Neuronal stem cell (in vitro differentiated cells): ENCODE results near the gene SMYD5. TPM values are rescaled to one million over a fixed set of nuclear protein-coding genes. Genes with fewer than 3 reads are reported as not detected.
"Not testable (repeated sequence)": the region's sequence is repeated elsewhere in the genome, so short reads cannot be mapped to it uniquely, and the experiment has no call there.

Experiments
- DNase-seq: peaks from one replicate; pipeline ENCODE4 v3.0.0-alpha.2; 2013; ENCODE audit warnings: low spot score
- H2AFZ ChIP-seq: one replicate; pipeline ENCODE4 v1.6.1; 2013; ENCODE audit warnings: mild to moderate bottlenecking, low read length, inconsistent platforms
- H2AK5ac ChIP-seq: 2 replicates; pipeline ENCODE4 v1.6.1; 2013; ENCODE audit warnings: low read depth, mild to moderate bottlenecking, inconsistent platforms, low read length, moderate library complexity, mixed read lengths
- H2BK120ac ChIP-seq: 2 replicates; pipeline ENCODE4 v1.6.1; 2013; ENCODE audit warnings: low read depth, mild to moderate bottlenecking, inconsistent platforms, low read length, moderate library complexity, mixed read lengths
- H2BK12ac ChIP-seq: one replicate; pipeline ENCODE4 v1.6.1; 2013; ENCODE audit warnings: low read length, inconsistent platforms
- H2BK15ac ChIP-seq: 2 replicates; pipeline ENCODE4 v1.6.1; 2013; ENCODE audit warnings: mild to moderate bottlenecking, low read length, inconsistent platforms, mixed read lengths
- H2BK5ac ChIP-seq: one replicate; pipeline ENCODE4 v1.6.1; 2013; ENCODE audit warnings: inconsistent platforms, mild to moderate bottlenecking, low read length, moderate library complexity
- H3K14ac ChIP-seq: one replicate; pipeline ENCODE4 v1.6.1; 2013; ENCODE audit warnings: low read length, inconsistent platforms
- H3K18ac ChIP-seq: 2 replicates; pipeline ENCODE4 v1.6.1; 2013; ENCODE audit warnings: low read length, inconsistent platforms
- H3K23ac ChIP-seq: 2 replicates; pipeline ENCODE4 v1.6.1; 2013; ENCODE audit warnings: low read depth, mild to moderate bottlenecking, mixed read lengths, low read length, inconsistent platforms; ENCODE audit not compliant: poor library complexity
- H3K27ac ChIP-seq: replicated peaks from 3 replicates; pipeline ENCODE4 v1.5.1; 2013; ENCODE audit warnings: low read length, inconsistent platforms
- H3K27me3 ChIP-seq, 3 experiments: 2 replicates each; pipeline ENCODE4 v1.6.1; 2013; ENCODE audit warnings: low read length in 3 of 3, mild to moderate bottlenecking in 2 of 3, inconsistent platforms in 1 of 3, low read depth in 1 of 3, mixed read lengths in 1 of 3, moderate library complexity in 1 of 3; ENCODE audit not compliant: control insufficient read depth in 3 of 3, insufficient read depth in 3 of 3
- H3K36me3 ChIP-seq, 2 donors: replicated peaks in 1 of 2; 2 replicates each; pipeline ENCODE4 v1.6.1; 2013; ENCODE audit warnings: low read length in 2 of 2; ENCODE audit not compliant: control insufficient read depth in 2 of 2, insufficient read depth in 2 of 2
- H3K4ac ChIP-seq: 2 replicates; pipeline ENCODE4 v1.6.1; 2013; ENCODE audit warnings: inconsistent platforms, mild to moderate bottlenecking, low read length, moderate library complexity
- H3K4me1 ChIP-seq, 2 donors: 1 replicate in 1 of 2; 2 replicates in 1 of 2; pipeline ENCODE4 v1.6.1; 2013; ENCODE audit warnings: low read length in 2 of 2, low read depth in 1 of 2; ENCODE audit not compliant: control insufficient read depth in 2 of 2, insufficient read depth in 1 of 2
- H3K4me2 ChIP-seq: one replicate; pipeline ENCODE4 v1.6.1; 2013; ENCODE audit warnings: mild to moderate bottlenecking, low read length, inconsistent platforms; ENCODE audit not compliant: insufficient read depth, poor library complexity, severe bottlenecking
- H3K4me3 ChIP-seq, 2 donors: 2 replicates each; pipeline ENCODE4 v1.5.1; 2013; ENCODE audit warnings: low read length in 2 of 2, mild to moderate bottlenecking in 2 of 2, inconsistent platforms in 1 of 2, moderate library complexity in 1 of 2
- H3K79me1 ChIP-seq: one replicate; pipeline ENCODE4 v1.6.1; 2013; ENCODE audit warnings: low read depth, mild to moderate bottlenecking, inconsistent platforms, low read length, moderate library complexity
- H3K9ac ChIP-seq: one replicate; pipeline ENCODE4 v1.6.1; 2013; ENCODE audit warnings: mild to moderate bottlenecking, low read depth, low read length, inconsistent platforms; ENCODE audit not compliant: poor library complexity
- H3K9me3 ChIP-seq, 2 donors: replicated peaks in 1 of 2; 2 replicates each; pipeline versions ENCODE3 to v1.6.1; 2013; ENCODE audit warnings: low read length in 2 of 2, mild to moderate bottlenecking in 2 of 2, inconsistent platforms in 1 of 2, low read depth in 1 of 2, mixed read lengths in 1 of 2, moderate library complexity in 1 of 2; ENCODE audit not compliant: control insufficient read depth in 2 of 2, insufficient read depth in 1 of 2
- H4K8ac ChIP-seq: one replicate; pipeline ENCODE4 v1.6.1; 2013; ENCODE audit warnings: low read depth, mild to moderate bottlenecking, inconsistent platforms, low read length, moderate library complexity
- H4K91ac ChIP-seq: one replicate; pipeline ENCODE4 v1.6.1; 2013; ENCODE audit warnings: low read length, low read depth, mild to moderate bottlenecking, inconsistent platforms; ENCODE audit not compliant: poor library complexity
- WGBS, 2 donors: extraction: QIAGEN DNeasy Blood & Tissue Kit; methylation state at CpG; one replicate each; pipeline ENCODE4 v1.1.7; 2013; ENCODE audit warnings: missing lambda C conversion rate in 2 of 2, mixed read lengths in 1 of 2; ENCODE audit not compliant: insufficient read length in 2 of 2, insufficient replicate concordance in 1 of 2; ENCODE audit errors: extremely low coverage in 2 of 2; 5-methylcytosine and 5-hydroxymethylcytosine counted together
- polyA plus RNA-seq, 2 experiments: library from polyadenylated mRNA; stranded (reverse); fragments of 200-250 nt; gene quantifications; one replicate each; pipeline ENCODE4 v1.2.3, GENCODE V29; 2013

Gene SMYD5
- polyA plus RNA-seq (2013, experiment 1 of 2) = 22.5 TPM
- polyA plus RNA-seq (2013, experiment 2 of 2) = 22.4 TPM

GRCh38 chr2:73214120-73215035 lies at the start of gene SMYD5:
SMYD5 (plus strand) TSS chr2:73214245; CDS start chr2:73214267, 22 bp downstream.
- H3K27me3 ChIP-seq = peaks cover 0 to 14% (median 0%) of the 10 kb centered on the region in 3 experiments
- no CpG with 5 or more reads among the region's 64 CpGs for WGBS, 2 donors
- H2AFZ ChIP-seq = peak within 1 kb of the TSS; percentile 96
- H3K9ac ChIP-seq = peak within 1 kb of the TSS; percentile 84
- peaks cover 0 to 7% of the 10 kb centered on the region in 2 donors for H3K4me1 ChIP-seq
- no peak within 1 kb of the TSS for H2BK15ac ChIP-seq
- no peak within 1 kb of the TSS for H4K91ac ChIP-seq
- no peaks in the 10 kb centered on the region for H3K9me3 ChIP-seq
- H3K4me3 ChIP-seq = peak within 1 kb of the TSS; percentile 86 to 91
- H3K79me1 ChIP-seq = peaks cover 3% of the 10 kb centered on the region
- DNase-seq = peak; percentile 78
- peak within 1 kb of the TSS; percentile 84 for H3K18ac ChIP-seq
- no peak within 1 kb of the TSS for H3K23ac ChIP-seq
- H2BK5ac ChIP-seq = peak within 1 kb of the TSS; percentile 54
- H3K36me3 ChIP-seq = peaks cover 0 to 8% of the 10 kb centered on the region in 2 donors
- H4K8ac ChIP-seq = no peak within 1 kb of the TSS
- no peak within 1 kb of the TSS for H2BK12ac ChIP-seq
- no peak within 1 kb of the TSS for H3K14ac ChIP-seq
- no peak within 1 kb of the TSS for H2BK120ac ChIP-seq
- H3K27ac ChIP-seq = peak within 1 kb of the TSS; percentile 40
- H3K4ac ChIP-seq = no peak within 1 kb of the TSS
- H2AK5ac ChIP-seq = no peak within 1 kb of the TSS
- peak within 1 kb of the TSS; percentile 43 for H3K4me2 ChIP-seq

GRCh38 chr2:73165978-73166377 lies 48.1 kb upstream of the SMYD5 start:
- H2BK5ac ChIP-seq = not testable (repeated sequence)
- WGBS, 2 donors = no CpG with 5 or more reads among the region's 11 CpGs

GRCh38 chr2:73166813-73167212 lies 47.2 kb upstream of the SMYD5 start:
- H2BK120ac ChIP-seq, H3K4me1 ChIP-seq, H4K91ac ChIP-seq, H2AFZ ChIP-seq, H3K79me1 ChIP-seq, H3K4me2 ChIP-seq, H3K4ac ChIP-seq, H3K18ac ChIP-seq, H3K27ac ChIP-seq, H3K14ac ChIP-seq, H3K36me3 ChIP-seq, H3K9ac ChIP-seq, H3K27me3 ChIP-seq, H3K23ac ChIP-seq, H2AK5ac ChIP-seq, H2BK15ac ChIP-seq, H4K8ac ChIP-seq, H2BK12ac ChIP-seq, DNase-seq, H3K4me3 ChIP-seq, H2BK5ac ChIP-seq, H3K9me3 ChIP-seq: not testable (repeated sequence)
- no CpG with 5 or more reads among the region's 8 CpGs for WGBS, 2 donors

More at GRCh38 chr2:73165978-73166377, 48.1 kb upstream of the SMYD5 start:
- H3K9ac ChIP-seq, H2BK120ac ChIP-seq, H3K4me2 ChIP-seq, H3K18ac ChIP-seq, H3K4me3 ChIP-seq, H2BK12ac ChIP-seq, H3K4ac ChIP-seq, H3K36me3 ChIP-seq, DNase-seq, H3K27me3 ChIP-seq, H4K91ac ChIP-seq, H3K14ac ChIP-seq, H2AK5ac ChIP-seq, H3K79me1 ChIP-seq, H2BK15ac ChIP-seq, H3K4me1 ChIP-seq, H2AFZ ChIP-seq, H3K9me3 ChIP-seq, H4K8ac ChIP-seq, H3K27ac ChIP-seq, H3K23ac ChIP-seq: not testable (repeated sequence)

- not testable (repeated sequence) for H2BK12ac ChIP-seq, H3K9ac ChIP-seq, H2BK120ac ChIP-seq, H3K36me3 ChIP-seq, H2AK5ac ChIP-seq, H4K91ac ChIP-seq, H3K4me1 ChIP-seq, H3K9me3 ChIP-seq, H3K4me2 ChIP-seq, DNase-seq, H3K18ac ChIP-seq, H3K4ac ChIP-seq, H3K27me3 ChIP-seq, H3K4me3 ChIP-seq, H2AFZ ChIP-seq, H2BK5ac ChIP-seq, H2BK15ac ChIP-seq, H3K27ac ChIP-seq, H4K8ac ChIP-seq, H3K79me1 ChIP-seq, H3K14ac ChIP-seq, H3K23ac ChIP-seq
These were observed 45.7 kb upstream of the SMYD5 start for GRCh38 chr2:73168348-73168747.
